ENCODE results near the gene AFF2. TPM values are rescaled to one million over a fixed set of nuclear protein-coding genes. Genes with fewer than 3 reads are reported as not detected.

AFF2 gene
- total RNA-seq, 4 donors from 2014 or later: 2.8 to 25.8 (median 8.6) TPM

GRCh38 chrX:148893395-148893794 lies 393.0 kb downstream of the AFF2 start:
- no peak for TF ChIP-seq CTCF (IDR thresholded peaks at IDR 0.05; ENCODE audit: low read depth)

DNA sequence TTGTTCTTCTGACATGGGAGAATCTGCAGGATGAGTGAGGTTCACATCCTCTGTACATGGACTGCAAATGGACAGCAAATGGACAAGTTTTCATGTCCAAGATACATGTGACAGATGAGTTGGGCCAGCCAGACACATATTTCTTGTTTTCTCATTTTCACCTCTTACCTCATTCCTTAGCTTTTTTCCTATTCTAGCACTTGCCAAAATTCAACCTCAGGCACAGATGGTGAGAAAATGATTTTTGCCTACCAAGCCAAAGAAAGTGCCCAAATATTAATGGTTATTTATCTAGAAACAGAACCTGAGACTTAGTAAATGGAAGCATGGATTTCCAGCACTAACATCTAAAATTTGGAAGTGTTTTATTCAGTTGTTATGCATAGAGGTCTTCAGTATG lies 402.2 kb downstream of the AFF2 start:
- TF ChIP-seq CTCF (IDR thresholded peaks at IDR 0.05; ENCODE audit: low read depth): no peak

DNA sequence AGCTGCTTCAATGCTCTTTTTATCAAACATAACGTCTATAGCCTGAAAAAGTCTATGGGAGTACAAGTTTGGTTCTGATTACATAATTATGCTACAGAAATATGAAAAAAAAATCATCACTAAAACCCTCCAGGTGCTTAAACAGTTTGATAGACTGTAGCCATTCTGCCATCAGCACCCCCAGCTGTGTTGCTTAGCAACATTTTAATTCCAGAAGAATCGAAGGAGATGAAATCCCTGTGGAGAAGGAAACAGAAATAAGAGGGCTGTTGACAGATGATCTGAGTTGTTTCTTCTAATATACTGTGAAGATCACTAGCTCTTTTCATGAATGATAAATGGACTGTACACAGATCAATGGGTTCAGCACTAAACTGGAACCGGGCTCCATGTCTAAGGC lies 402.8 kb downstream of the AFF2 start:
- no peak for TF ChIP-seq CTCF (IDR thresholded peaks at IDR 0.05; ENCODE audit: low read depth)

GRCh38 chrX:148904421-148905111 lies 404.1 kb downstream of the AFF2 start:
- no peak for TF ChIP-seq CTCF (IDR thresholded peaks at IDR 0.05; ENCODE audit: low read depth)

DNA sequence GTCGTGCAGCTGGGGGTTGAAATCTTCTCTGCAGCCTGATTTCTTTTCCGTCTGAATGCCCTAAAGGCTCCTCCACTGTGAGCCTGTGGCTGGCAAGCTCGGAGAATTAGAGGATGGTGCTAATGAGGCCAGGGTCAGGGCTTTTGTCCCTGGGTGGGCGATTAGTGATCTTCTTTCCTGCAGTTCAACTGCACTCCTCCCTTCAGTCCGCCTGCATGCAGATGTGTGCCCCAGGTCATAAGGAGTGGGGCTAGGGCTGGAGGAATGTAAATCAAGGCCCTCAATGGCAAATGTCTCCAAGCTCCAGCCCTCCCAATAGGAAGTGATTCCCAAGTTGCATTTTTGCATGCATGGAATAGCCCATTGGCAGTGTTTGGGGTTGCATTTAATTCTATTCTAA lies 405.0 kb downstream of the AFF2 start:
- no peak for TF ChIP-seq CTCF (IDR thresholded peaks at IDR 0.05; ENCODE audit: low read depth)

DNA sequence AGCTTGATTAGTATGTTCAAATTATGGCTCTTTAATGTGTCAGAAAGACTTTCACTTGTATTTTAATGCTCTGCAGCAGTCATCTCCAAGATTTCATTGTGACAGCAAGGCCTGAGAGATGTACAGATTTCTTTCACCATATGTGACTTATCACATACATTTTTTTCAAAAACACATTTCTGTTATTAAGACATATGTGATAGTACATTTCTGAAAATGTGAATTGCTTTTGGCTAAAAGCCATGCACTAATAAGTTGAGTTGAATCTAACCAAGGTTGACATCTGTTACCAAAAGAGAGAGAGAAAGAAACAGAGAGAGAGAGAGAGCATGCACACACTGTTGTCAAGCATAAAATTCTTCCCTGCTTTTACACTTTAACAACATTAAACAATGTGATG lies 409.3 kb downstream of the AFF2 start:
- no peak for TF ChIP-seq CTCF (IDR thresholded peaks at IDR 0.05; ENCODE audit: low read depth)

GRCh38 chrX:148913971-148914370 lies 413.6 kb downstream of the AFF2 start:
- TF ChIP-seq CTCF (IDR thresholded peaks at IDR 0.05; ENCODE audit: low read depth): no peak
